ENCODE measurements around the gene CXCL6.

CXCL6 gene

GRCh38 chr4:73885574-73886267 lies 49.2 kb downstream of the CXCL6 start:
- Histone ChIP-seq H3K27ac (ENCODE audit: low read depth, low read length) (no peak overlapping the region), H3K4me1 (ENCODE audit: control insufficient read depth, low read length) (no peaks in the 10 kb centered on the region), H3K36me3 (ENCODE audit: control insufficient read depth, low read length) (no peaks in the 10 kb centered on the region), H3K27me3 (ENCODE audit: control insufficient read depth, low read length) (peaks cover 3% of the 10 kb centered on the region; the same call in 1 of the 2 replicates), H4K20me1 (ENCODE audit: control insufficient read depth, insufficient read depth, low read depth, low read length) (no peaks in the 10 kb centered on the region), H3K79me2 (ENCODE audit: control insufficient read depth, low read length) (no peaks in the 10 kb centered on the region), H3K9me2 (replicated peaks; ENCODE audit: control insufficient read depth, low read length) (no peaks in the 10 kb centered on the region), H3K4me2 (ENCODE audit: low read length) (no peak overlapping the region), H3K4me3 (ENCODE audit: low read length) (no peak overlapping the region), H3F3A (ENCODE audit: control insufficient read depth, insufficient read depth) (no peaks in the 10 kb centered on the region), H3K9me3 (ENCODE audit: control insufficient read depth, insufficient read depth, low read length) (no peaks in the 10 kb centered on the region)
- TF ChIP-seq CTCF (IDR thresholded peaks at IDR 0.05; ENCODE audit: low read depth, low read length, poor library complexity, severe bottlenecking) (no peak), EZH2phosphoT487 (IDR thresholded peaks at IDR 0.05; ENCODE audit: borderline replicate concordance, low read length) (no peak)
